Colonic mucosa (tissue), 4 donors: ENCODE data around the gene C20orf173. TPM values are rescaled to one million over a fixed set of nuclear protein-coding genes. Genes with fewer than 3 reads are reported as not detected.
A peak's percentile ranks its signal among the peaks of the same experiment; 100 is the strongest.

ENCODE experiments used
- DNase-seq: peaks from one replicate; pipeline ENCODE4 v3.0.0-alpha.2; 2020
- H3K27ac ChIP-seq: fragments of 200-600 bp; one replicate; pipeline ENCODE4 v1.8.0; 2021
- H3K27me3 ChIP-seq: fragments of 200-600 bp; one replicate; pipeline ENCODE4 v1.8.0; 2021
- H3K36me3 ChIP-seq: fragments of 200-600 bp; one replicate; pipeline ENCODE4 v1.8.0; 2021
- H3K4me1 ChIP-seq: fragments of 200-600 bp; one replicate; pipeline ENCODE4 v1.8.0; 2021; ENCODE audit warnings: mild to moderate bottlenecking
- H3K4me3 ChIP-seq: fragments of 200-600 bp; one replicate; pipeline ENCODE4 v1.8.0; 2021
- H3K9ac ChIP-seq, 2 donors: one replicate each; pipeline ENCODE4 v1.7.0; 2013; ENCODE audit warnings: control low read depth in 2 of 2, low read depth in 2 of 2, low read length in 2 of 2
- H3K9me3 ChIP-seq: fragments of 200-600 bp; one replicate; pipeline ENCODE4 v1.8.0; 2021
- intact Hi-C: fragments of 100-400 bp; cut with DNase I; formaldehyde crosslinking; loops from one replicate; pipeline ENCODE4 v1.14.1; 2022
- total RNA-seq, 2 donors: library from RNA; stranded (reverse); fragmentation: NEBNext Ultra II Directional in 1 of 2; extraction: Animal tissue kit (Norgen Biotek cat#: 25700) in 1 of 2; gene quantifications; one replicate each; pipeline ENCODE4 v1.2.1, GENCODE V29; 2021
- TF ChIP-seq, protein P1 (sequence below): fragments of 200-600 bp; IDR thresholded peaks from one replicate; pipeline ENCODE4 v1.8.0; 2022; ENCODE audit warnings: antibody characterized with exemption, mild to moderate bottlenecking
- donor health status: healthy.
- donor health status: DM: no; HTN: no; CAD: no.
- donor health status: DM: no; HTN: no; CAD: no.

Gene C20orf173
- total RNA-seq, 2 donors from 2014 or later = not detected

DNA sequence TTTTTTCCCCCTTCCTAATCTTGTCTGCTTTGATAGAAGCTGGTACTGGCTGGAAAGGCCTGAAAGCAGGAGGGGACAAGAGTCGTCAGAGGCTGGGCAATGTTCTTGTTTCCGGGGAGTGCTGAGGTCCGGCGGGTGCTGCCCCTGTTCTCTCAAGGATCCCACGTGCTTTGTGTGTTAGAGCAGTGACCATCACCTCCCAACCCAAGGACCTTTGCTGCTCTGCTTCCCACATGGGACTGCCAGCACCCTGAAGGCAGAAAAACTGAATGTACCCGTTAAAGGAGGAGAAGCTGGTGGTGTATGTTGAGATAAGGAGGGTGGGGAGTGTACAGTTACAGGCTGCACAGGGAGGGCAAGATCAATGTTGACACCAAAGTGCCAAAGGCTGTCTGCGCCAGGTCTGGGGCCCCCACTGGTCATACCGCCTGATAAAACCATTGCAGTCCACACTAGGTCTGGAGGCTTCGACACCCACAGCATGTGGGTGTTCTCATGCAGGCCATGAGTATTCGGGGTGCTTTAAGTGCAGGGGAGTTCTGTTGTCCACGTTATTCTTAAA is 15.0 kb downstream of the C20orf173 start:
- Histone ChIP-seq H3K36me3 (no peaks in the 10 kb centered on the region), H3K4me1 (no peaks in the 10 kb centered on the region), H3K9ac (no peak overlapping the region), H3K9me3 (no peaks in the 10 kb centered on the region), H3K4me3 (no peak overlapping the region), H3K27ac (no peak overlapping the region), H3K27me3 (no peaks in the 10 kb centered on the region)
- no peak for DNase-seq
- intact Hi-C loops = no loop called here
- TF ChIP-seq, protein P1, sequence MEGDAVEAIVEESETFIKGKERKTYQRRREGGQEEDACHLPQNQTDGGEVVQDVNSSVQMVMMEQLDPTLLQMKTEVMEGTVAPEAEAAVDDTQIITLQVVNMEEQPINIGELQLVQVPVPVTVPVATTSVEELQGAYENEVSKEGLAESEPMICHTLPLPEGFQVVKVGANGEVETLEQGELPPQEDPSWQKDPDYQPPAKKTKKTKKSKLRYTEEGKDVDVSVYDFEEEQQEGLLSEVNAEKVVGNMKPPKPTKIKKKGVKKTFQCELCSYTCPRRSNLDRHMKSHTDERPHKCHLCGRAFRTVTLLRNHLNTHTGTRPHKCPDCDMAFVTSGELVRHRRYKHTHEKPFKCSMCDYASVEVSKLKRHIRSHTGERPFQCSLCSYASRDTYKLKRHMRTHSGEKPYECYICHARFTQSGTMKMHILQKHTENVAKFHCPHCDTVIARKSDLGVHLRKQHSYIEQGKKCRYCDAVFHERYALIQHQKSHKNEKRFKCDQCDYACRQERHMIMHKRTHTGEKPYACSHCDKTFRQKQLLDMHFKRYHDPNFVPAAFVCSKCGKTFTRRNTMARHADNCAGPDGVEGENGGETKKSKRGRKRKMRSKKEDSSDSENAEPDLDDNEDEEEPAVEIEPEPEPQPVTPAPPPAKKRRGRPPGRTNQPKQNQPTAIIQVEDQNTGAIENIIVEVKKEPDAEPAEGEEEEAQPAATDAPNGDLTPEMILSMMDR = no peak

GRCh38 chr20:35511814-35512420 is 17.5 kb downstream of the C20orf173 start:
- no peak overlapping the region for H3K27ac ChIP-seq
- no peaks in the 10 kb centered on the region for H3K36me3 ChIP-seq
- peak; percentile 30 for DNase-seq
- H3K9me3 ChIP-seq = no peaks in the 10 kb centered on the region
- H3K27me3 ChIP-seq = no peaks in the 10 kb centered on the region
- no peaks in the 10 kb centered on the region for H3K4me1 ChIP-seq
- H3K9ac ChIP-seq = no peak overlapping the region
- intact Hi-C loops = no loop called here
- H3K4me3 ChIP-seq = no peak overlapping the region
- TF ChIP-seq, protein P1 = peak; percentile 43

DNA sequence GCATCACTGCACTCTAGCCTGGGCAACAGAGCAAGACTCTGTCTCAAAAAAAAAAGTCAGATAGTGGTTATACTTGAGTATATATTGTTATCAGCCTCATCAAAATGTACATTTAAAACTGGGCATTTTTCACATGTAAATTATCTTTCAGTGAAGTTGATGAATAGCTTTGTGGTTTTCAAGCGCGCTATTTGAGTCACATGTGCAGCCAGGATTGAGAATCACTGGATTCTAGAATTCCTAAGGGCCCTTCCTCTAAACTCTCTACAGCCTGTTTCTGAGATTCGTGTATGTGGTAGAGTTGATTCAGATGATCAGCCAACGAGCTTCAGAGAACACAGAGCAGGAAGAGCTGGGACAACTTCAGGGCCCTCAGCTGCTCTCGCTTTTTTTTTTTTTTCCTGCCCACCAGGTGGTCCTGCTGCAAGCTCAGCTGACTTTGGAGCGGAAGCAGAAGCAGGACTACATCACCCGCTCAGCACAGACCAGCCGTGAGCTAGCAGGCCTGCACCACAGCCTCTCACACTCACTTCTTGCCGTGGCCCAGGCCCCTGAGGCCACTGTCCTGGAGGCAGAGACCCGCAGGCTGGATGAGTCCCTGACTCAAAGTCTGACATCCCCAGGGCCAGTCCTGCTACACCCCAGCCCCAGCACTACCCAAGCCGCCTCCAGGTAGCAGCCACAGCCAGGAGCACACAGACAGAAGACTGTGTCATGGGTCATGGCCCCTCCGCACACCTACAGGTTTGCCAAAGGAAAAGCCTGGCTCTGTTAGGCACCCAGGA is 18.3 kb downstream of the C20orf173 start:
- intact Hi-C loops = no loop called here
- DNase-seq = no peak
- Histone ChIP-seq H3K27ac (no peak overlapping the region), H3K27me3 (no peaks in the 10 kb centered on the region), H3K4me1 (no peaks in the 10 kb centered on the region), H3K9me3 (no peaks in the 10 kb centered on the region), H3K9ac (no peak overlapping the region), H3K36me3 (no peaks in the 10 kb centered on the region), H3K4me3 (no peak overlapping the region)
- TF ChIP-seq, protein P1 = no peak

GRCh38 chr20:35508493-35509218 is 20.8 kb downstream of the C20orf173 start:
- no peak overlapping the region for H3K27ac ChIP-seq
- no peaks in the 10 kb centered on the region for H3K36me3 ChIP-seq
- no peaks in the 10 kb centered on the region for H3K9me3 ChIP-seq
- no peak for DNase-seq
- intact Hi-C loops = no loop called here
- H3K9ac ChIP-seq = no peak overlapping the region
- H3K4me3 ChIP-seq = no peak overlapping the region
- TF ChIP-seq, protein P1 = no peak
- H3K4me1 ChIP-seq = no peaks in the 10 kb centered on the region
- no peaks in the 10 kb centered on the region for H3K27me3 ChIP-seq

DNA sequence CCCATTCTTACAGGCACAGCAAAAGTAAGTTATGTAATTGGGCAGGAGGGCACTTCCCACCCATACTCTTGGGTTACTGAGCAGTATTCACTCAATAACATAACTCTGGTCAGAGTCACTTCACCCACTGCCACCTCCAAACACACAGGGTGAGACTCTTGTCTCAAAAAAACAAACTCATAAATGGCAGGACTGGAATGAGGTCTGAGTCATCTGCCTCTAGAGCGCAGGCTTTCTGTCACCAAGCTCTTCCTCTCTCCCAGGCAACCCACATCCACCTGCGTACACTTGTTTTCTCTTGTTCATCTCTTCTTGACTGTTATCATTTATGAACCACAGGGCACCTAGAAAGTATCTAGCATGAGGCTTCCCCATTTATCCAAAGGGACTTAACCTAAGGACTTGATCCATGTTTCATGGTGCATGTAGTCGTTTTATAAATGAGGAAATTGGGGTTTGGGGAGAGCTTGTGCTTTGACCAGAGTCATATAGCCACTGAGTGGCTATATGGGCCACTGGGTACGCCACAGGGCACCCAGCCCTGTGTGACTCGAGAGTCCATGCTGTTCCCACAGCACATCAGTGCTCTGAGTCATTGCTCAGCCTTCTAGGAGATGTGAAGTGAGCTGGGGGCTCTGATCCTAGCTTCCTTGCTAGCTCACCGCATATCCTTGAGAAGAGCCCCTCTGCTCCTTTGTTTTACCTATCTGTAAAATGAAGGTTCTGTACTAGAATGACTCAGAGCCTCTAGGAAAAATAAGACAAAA is 22.4 kb downstream of the C20orf173 start:
- TF ChIP-seq, protein P1 = no peak
- no peak overlapping the region for H3K27ac ChIP-seq
- H3K9me3 ChIP-seq = no peaks in the 10 kb centered on the region
- no peaks in the 10 kb centered on the region for H3K36me3 ChIP-seq
- H3K4me1 ChIP-seq = no peaks in the 10 kb centered on the region
- no peak overlapping the region for H3K9ac ChIP-seq
- no peak overlapping the region for H3K4me3 ChIP-seq
- intact Hi-C loops = no loop called here
- DNase-seq = no peak
- no peaks in the 10 kb centered on the region for H3K27me3 ChIP-seq
